ENCODE measurements around the gene ELK3. TPM values are rescaled to one million over a fixed set of nuclear protein-coding genes. Genes with fewer than 3 reads are reported as not detected.

ELK3 gene
- total RNA-seq, 1 donor from 2014 or later = 45.7 TPM

DNA sequence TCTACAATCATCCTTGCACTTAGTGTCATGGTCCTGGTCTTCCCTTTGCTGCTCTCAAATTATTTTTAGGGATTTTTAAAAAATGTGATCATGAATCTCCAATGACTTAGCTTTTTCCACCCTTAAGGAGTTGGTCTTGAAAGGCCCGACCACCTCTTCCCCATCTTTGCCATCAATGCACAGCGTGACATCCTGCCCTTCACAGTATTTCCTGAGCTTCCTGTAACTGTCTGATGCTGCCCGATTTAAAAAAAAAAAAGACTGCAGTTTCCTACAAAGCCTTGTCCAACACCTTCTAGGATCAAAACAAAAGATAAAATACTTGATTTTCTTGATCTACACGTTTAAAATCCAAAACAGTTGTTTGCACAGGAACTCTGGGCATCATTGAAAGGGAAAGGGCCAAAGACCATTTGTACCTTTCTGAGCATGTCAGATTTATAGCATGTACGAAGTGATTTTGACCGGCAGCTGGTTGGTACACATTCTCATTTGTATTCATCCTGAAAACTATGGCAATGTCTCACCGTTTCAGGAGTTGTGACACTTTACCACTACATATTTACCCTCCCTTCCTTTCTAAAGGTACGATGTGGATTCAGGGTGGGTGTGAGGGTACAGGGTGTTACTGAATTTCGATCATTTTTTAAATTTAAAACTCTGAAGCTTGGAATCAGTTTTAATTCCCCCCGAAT lies 7.4 kb upstream of the ELK3 start:
- no peak overlapping the region for H3K4me3 ChIP-seq (ENCODE audit: low read depth, low read length)
- DNase-seq (ENCODE audit: low read depth) = no peak
- no peak for TF ChIP-seq CTCF (conservative IDR thresholded peaks at IDR 0.05; ENCODE audit: low read depth, low read length)

- H3K4me3 ChIP-seq (ENCODE audit: low read depth, low read length) = no peak overlapping the region
- DNase-seq (ENCODE audit: low read depth) = no peak
- TF ChIP-seq CTCF (conservative IDR thresholded peaks at IDR 0.05; ENCODE audit: low read depth, low read length) = no peak
These were observed 6.2 kb upstream of the ELK3 start for GRCh38 chr12:96187956-96188355.

DNA sequence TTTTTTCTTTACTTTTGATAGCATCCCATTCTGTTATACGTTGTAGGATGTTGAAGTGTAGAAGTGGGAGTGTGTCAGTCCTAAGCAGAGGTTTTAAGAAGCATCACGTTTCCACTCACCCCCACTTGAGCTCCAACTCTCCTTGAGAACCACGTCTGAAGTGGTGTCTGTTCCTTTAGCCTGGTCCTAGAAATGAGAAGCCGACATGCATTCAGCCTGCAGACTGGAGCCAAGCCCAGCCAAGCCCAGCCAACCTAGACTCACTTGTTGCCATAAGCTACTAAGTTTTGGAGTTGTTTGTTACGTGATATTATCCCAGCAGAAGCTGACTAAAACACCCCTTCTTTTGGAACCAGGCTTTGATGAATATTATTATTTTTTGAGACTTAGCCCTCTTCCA lies 4.4 kb upstream of the ELK3 start:
- DNase-seq (ENCODE audit: low read depth) = no peak
- no peak overlapping the region for H3K4me3 ChIP-seq (ENCODE audit: low read depth, low read length)
- TF ChIP-seq CTCF (conservative IDR thresholded peaks at IDR 0.05; ENCODE audit: low read depth, low read length) = no peak

DNA sequence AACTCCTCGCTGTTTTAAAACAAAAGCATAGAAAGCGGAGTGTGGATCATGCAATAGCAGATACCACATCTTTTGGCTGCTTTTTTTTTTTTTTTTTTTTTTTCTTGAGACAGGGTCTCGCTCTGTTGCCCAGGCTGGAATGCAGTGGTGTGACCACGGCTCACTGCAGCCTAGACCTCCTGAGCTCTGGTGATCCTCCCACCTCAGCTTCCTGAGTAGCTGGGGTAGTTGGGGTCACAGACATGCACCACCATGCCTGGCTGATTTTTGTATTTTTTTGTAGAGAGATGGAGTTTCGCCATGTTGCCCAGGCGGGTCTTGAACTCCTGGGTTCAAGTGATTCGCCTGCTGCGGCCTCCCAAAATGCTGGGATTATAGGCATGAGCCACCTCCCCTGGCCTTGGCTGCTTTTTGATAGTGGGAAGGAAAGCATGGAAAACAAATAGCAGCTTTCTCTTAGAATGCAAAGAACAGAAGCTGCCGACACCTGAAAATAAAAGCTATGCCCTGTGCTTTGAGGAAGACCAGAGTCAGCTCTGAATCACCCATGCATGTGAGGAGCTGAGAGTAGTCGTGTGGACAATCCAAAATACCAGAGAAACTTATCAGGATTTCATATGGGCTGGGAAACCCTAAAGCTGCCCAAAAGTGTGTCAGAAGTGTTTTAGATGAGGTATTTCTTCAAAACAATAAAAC lies 3.6 kb upstream of the ELK3 start:
- TF ChIP-seq CTCF (conservative IDR thresholded peaks at IDR 0.05; ENCODE audit: low read depth, low read length) = no peak
- peak; percentile 51 for DNase-seq (ENCODE audit: low read depth)
- peak overlapping the region; percentile 11 for H3K4me3 ChIP-seq (ENCODE audit: low read depth, low read length)

- TF ChIP-seq CTCF (conservative IDR thresholded peaks at IDR 0.05; ENCODE audit: low read depth, low read length) = no peak
- H3K4me3 ChIP-seq (ENCODE audit: low read depth, low read length) = no peak overlapping the region
- DNase-seq (ENCODE audit: low read depth) = no peak
These were observed 1.1 kb upstream of the ELK3 start for GRCh38 chr12:96192926-96193573.

GRCh38 chr12:96194576-96194889 lies 358 bp downstream of the ELK3 start:
- TF ChIP-seq CTCF (conservative IDR thresholded peaks at IDR 0.05; ENCODE audit: low read depth, low read length) = no peak
- no peak for DNase-seq (ENCODE audit: low read depth)
- peak overlapping the region; percentile 83 for H3K4me3 ChIP-seq (ENCODE audit: low read depth, low read length)

Data from epithelial cell of proximal tubule (primary cell).